Activated CD4-positive, CD25-positive, alpha-beta regulatory T cell treated with anti-CD3 and anti-CD28 coated beads, Interleukin-2, amount 50 U/mL, for 16 hours (primary cell): ENCODE data around the gene RBFOX1.

Experiments used
- DNase-seq: peaks from one replicate; pipeline ENCODE4 v3.0.0-alpha.2; 2020; ENCODE audit warnings: low read depth, low spot score

RBFOX1 gene

DNA sequence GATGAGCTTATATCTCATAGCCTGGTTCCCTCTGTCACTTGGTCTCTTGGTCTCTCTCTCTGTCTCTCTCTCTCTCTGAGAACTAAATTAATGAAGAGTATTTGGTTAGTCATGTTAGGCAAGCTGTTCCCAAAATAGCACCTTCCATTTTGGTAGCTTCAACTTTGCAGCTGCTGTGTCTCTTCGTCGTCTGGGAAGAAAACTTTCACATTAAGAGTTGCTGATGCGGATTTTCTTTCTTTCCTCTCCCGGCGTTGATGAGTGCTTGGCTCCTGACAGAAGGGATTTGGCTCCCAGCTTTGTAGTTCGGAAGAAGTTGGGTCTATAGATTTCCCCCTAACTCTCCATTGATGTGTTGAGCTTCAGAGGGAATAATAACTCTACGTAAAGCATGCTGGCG is at the start of gene RBFOX1:
Gene RBFOX1 (plus strand): TSS at position 235 of the 400 bp plus-strand sequence.
- no peak for DNase-seq

DNA sequence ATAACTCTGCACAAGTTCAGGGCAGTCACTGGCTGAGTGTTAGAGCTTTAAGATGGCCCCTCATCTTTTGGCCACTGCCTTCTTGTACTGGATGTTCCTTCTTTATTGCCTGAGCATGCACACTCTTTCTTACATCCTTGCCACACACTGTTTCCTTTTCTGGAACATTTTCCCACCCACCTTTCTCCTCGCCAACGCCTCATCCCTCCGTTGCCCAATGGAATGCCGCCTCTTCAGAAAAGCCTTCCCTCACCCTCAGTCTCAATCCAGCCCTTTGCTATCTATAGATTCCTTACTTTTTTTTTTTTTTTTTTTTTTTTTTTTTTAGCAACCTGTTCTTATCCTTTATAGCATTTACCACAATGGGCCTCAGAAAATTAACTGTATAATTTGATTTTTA is 47.9 kb upstream of the RBFOX1 start:
- DNase-seq: no peak

DNA sequence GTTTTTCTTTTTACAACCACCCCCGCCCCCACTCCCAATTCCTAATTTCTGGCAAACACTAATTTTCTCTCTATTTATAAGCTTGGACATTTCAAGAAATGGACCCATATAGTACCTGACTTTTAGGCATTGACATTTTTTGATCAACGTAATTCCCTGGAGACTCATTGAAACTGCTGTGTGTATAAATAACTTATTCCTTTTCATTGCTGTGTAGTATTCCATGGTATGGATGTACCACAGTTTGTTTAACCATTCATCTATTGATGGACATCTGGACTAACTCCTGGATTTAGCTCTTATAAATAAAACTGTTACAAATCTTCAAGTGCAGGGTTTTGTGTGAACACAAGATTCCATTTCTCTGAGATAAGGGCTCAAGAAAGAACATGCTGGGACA is 47.1 kb upstream of the RBFOX1 start:
- no peak for DNase-seq

DNA sequence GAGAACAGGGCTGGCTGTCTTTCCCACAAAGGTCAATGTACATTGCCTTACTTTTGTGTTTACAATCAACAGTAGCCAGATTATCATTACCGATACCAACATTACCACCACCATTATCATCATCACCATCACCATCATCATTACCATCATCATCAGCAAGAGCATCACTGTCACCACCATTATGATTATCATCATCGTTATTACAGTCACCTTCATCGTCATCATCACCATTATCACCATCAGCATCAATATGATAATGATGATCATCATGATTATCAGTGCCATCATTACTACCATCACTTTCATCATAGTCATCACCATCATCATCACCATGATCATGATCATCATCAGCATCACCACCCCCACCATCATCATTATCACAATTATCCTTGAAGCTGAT is 43.3 kb upstream of the RBFOX1 start:
- DNase-seq: no peak

DNA sequence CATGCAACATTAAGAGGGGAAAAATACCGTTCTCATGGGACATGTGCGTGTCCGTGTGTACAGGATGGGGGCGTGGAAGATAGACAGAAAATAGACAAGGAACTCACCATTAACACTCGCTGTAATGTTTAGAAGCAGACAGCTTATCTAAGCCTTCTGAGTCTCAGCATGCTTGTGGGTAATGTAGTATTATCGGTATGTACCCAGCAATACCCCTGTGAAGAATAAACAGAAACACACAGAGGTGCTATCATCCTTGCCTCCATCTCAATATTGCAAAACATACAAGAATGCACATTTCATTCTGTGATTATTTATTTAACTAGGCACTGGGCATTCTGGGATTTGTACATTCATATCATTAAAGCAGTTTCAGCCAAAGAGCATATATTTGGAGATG is 42.0 kb upstream of the RBFOX1 start:
- DNase-seq: no peak

DNA sequence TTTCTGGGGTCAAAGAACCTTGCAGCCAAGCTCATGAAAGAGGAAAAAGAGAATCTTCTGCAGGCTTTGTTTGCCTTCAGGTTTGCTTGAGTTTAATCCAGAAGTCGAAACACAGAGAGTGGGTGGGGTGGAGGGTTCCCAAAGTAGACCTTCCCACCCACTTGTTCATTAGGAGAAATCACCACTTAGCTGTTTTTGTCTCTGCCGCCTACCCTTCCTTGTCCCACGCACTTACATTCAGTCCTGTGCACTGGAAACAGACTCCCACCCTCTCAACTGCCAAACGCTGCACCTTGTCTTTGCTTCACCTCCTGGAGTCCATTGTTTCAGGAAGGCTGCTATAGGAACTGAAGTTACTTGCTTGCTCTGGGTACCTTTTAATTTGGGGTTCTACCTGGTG is 38.6 kb upstream of the RBFOX1 start:
- no peak for DNase-seq

DNA sequence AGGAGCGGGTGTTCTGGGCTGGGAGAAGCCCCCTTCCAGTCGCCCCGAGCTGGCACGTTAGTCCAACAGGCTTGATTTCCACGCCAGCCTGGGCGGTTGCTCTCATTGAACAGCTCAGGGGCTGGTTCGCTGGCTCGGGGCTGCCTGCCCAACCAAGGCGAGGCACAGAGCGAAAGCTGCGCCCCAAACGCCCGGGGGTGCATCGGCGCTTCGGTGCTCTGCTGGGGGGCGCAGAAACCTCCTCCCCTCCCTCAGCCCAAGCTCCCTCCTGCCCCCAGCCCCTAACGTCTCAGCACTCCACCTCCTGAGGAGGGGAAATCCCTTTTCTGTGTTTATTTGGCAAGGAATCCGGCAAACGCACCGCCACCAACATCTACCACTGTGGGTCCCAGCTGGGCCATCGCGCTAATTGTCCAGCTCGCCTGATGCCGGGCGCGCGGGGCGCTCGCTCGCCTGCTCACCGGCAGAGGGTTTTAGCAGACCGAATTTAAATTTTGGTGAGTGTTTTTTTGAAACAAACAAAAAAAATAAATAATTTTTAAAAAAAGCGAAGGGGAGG is 29.5 kb upstream of the RBFOX1 start:
- no peak for DNase-seq

DNA sequence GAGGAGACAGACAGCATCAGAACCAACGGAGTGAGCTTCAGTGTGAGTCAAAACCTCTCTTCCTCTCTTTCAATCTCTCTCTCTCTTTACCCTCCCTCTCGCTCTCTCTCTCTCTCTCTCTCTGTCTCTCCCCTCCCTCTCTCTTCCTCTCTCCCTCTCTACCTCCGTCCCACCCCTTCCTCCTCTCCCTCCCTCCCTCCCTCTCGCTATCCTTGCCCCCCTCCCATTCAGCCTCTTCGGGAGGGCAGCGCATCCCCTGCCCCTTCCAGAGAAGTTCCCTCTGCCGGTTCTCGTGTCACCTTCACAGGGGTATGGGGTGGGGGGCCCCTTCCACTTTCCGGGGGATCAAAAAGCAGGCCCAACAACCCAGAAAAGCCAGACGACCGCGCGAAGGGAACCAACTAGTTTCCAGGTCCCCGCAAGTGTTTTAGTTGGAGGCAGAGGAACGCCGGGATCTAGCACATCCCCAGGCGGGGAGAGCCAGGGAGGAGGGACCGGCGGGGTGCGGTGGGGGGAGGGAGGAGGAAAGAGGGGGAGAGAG is 28.9 kb upstream of the RBFOX1 start:
- DNase-seq: no peak

DNA sequence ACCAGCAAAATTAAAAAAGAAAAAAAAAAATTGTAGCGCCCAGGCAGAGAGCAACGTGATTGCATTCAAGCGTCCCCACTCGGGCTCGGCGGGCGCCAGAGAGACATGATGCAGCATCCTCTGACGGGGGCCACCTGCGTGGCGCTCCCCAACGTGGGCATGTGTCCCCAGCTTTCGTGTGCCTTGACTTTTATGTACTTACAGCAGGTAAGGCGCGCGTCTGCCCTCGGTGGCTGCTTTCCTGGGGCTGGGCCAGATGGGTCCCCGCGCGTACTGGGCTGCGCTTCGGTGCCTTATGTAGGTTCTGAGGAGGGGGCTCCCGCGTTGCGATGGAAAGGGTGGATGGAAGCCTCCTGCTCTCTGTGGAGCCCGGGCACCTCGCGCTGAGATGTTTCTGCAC is 28.4 kb upstream of the RBFOX1 start:
- no peak for DNase-seq

DNA sequence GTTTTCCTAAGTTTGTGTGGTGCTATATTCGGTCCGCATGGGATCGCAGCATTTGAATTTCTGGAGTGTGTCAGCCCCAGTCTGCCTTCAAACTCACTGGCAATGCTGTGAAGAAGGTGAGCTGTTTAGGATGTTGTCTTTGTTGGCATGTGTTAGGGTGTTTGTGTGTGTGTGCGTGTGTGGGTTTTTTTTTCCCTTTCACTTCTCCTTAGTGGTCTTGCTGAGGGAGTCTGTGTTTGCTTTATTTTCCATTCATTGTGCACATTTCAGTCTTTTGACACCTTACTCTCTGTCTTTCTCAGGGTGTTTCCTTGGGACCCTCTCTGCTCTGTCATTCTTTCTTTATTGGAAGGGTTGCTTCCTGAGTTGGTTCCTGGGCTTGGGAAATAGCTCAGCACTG is 27.7 kb upstream of the RBFOX1 start:
- DNase-seq: no peak

DNA sequence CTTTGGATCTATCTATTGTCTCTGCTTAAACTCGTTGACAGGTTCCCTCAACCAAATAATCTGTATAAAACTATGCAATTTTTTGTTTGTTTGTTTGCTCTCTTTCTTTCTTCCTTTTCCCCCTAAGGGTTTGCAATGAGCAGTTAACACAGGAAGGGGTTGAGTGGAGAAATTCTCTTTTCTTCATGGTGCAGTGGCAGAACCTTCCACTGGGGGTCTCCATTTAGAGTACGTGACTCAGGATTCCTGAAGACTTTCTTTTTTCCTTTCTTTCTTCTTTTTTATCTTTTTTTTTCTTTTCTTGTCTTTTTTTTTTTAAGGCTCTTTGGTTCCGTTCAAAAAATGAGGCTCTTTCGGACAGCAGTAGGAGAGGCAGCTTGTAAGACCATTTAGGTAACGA is 19.5 kb upstream of the RBFOX1 start:
- DNase-seq: no peak

DNA sequence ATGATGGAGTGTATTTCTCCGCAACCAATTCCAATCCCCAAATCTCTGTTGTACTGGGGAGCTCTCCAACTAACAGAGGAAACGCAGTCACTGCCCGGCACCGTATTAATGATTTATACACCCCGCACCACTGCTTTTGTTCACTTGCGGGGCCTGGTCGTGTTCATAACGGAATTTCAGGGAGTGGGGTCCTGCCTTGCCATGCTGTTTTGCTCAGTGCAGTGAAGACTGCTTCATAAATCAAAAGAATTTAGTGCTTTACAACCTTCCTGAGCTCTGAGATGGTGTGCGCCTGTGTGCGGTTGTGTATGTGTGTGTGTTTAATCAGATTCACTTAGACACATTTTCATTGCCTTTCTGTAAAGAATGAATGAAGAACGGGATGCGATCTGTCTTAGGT is 18.5 kb upstream of the RBFOX1 start:
- DNase-seq: no peak

DNA sequence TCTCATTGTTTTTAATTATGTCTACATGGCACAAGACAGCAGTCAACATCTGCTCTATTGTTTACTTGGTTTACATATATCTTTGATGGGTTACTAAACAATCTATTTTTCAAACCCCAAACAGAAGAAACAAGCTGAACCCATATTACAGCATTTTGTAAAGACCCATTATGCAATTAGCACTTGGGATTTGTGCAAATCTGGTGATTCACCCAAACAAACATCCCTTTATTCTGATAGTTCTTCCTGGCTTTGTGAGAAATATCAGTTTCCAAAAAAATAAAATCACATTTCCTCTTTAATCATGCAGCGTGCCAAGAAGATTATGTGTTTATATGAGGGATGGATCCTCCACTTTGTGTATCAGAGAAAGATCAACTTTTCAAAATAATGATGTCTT is 16.8 kb upstream of the RBFOX1 start:
- no peak for DNase-seq

DNA sequence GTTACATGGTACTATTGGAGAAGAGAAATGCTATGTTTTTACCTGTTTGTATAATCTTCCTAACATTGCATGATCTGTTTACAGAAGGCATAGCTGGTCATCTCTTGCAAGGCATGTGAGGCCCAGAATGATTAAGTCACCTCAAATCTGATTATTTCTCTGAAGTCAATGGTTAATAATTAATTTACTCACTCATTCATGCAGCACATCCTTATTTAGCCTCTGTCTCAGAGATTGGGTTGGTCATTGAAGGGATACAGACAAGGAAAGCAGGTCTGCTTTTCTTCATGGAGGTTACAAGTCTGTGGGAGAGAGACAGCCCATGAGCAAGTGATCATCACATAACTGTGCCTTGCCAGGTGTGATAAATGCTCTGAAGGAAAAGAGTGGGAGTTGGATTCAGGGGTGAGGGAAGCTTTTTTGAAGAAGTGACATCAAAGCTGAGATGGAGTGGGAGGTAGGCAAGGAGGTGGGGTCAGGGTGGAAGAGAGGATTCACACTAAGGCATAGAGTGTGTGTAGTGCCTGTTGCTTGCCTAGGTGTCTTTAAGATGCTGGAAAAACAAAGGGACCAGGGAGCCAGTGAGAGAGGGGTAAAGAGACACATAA is 16.3 kb upstream of the RBFOX1 start:
- DNase-seq: no peak

DNA sequence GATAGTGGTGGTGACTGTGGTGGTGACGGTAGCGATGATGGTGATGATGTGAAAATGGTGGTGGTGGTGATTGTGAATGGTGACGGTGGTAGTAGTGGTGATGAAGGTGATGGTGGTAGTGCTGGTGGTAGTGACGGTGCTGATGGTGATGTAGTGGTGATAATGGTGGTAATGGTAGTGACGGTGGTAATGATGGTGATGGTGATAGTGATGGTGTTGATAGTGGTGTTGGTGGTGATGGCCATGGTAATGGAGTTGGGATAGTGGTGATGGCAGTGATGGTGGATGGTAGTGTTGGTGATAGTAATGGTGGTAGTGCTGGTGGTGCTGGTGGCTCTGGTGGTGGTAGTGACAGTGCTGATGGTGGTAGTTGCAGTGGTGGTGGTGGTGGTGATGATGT is 14.7 kb upstream of the RBFOX1 start:
- DNase-seq: no peak

DNA sequence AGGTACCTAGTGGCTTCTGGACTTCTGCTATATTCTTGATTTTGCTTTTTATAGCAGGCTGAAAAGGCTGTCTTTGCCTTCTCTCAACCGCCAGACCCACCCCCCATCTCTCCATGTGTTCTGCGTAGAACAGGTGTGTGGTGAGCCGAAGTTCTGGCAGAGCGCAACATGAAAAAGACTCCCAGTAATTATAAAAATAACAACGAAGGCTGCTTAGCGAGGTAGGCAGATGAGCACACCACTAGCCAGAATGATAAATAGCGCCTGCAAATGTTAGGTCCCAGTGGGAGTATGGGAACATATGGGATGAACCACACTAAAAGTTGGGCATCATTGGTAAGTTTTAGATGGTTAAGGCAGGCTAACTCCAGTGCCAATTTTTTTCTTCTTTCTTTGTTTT is 14.0 kb upstream of the RBFOX1 start:
- no peak for DNase-seq

DNA sequence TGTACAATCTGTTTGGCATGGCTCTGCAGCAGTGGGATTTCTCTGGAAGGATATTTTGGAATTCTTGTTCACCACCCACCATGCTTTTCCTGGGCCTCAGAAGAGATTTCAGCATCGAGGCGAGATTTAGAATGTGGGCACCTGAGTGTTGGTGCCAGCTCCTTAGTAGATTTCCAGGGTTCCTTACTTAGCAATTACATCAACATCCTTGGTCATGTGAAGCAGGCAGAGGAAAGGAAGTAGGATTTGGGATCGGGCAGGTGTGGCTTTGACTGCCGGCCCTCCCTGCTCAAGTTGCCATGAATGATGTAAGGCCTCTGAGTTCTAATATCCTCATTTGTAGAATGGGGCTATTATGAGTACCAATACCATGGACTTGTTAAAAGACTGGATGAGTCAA is 13.1 kb upstream of the RBFOX1 start:
- no peak for DNase-seq

DNA sequence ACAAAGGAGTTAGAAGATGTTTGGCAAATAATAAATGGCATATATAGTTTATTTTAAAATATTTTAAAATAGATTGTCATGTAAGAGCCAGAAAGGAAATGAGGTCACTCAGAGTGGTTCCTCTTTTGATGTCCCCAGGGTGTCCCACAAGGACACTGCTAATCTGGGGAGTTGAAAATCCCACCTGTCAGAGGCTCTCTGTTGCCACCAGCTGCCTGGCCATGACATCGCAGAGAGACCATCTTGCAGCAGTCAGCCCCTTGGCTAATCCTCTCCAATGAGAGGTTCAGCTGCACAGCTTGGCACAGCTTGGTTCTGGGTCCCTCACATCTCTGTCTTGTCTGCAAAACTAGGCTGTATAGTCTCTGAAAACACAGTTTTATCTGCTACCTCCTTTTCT is 11.0 kb upstream of the RBFOX1 start:
- no peak for DNase-seq

DNA sequence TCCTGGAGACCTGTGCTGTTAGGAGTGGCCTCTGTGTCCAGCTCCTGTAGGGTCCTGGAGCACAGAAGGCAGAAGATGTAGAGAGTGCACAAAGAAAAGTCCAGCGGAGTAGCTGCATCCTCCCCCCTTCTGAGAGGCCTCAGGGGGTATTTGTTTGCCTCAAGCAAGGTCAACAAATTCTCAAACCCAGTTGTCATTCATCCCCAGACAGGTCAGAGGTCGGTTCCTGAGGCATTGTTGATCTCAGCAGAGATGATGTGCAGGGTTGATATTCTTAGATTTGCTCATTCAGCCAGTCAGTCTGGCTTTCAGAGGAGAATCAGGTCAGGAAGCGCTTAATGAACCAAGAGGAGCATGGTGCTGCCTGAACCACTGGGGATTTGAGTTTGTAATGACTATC is 8.3 kb upstream of the RBFOX1 start:
- DNase-seq: no peak

DNA sequence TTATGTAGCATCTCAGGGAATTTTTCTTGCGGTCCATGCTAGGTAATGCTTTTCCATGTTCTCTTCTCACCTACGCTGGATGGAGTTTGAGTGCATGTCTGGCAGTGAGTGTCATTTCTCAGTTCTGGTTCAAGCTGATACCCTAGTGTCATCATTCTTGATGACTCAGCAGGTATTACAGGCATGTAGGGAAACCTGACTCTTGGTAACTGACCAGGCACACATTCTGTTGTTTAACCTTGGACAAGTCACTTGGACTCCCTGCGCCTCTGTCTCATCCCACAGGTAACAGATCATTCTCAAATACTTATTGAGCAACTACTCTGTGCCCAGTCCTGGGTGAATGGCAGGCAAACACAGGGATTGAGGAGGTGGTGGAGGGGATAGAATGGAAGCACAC is 6.8 kb upstream of the RBFOX1 start:
- DNase-seq: no peak

DNA sequence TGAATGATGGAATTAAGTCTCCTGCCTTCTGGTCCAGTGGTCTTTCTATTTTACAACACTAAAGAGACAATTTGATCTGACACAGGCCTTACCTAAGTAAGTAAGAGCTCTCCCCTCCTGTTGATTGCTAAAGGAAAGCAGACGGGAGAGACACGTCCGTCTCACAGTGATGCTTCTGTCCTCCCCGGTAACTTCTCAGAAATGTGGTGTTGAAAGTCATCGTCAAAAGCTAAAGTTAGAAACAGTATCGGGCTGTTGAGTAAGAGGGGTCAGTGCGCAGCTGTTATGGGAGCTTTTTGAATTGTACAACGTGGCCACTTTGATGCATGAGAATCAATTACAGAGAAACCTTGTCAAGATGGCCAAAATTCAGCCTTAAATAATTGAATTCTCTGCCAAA is 1.9 kb upstream of the RBFOX1 start:
- DNase-seq: no peak

DNA sequence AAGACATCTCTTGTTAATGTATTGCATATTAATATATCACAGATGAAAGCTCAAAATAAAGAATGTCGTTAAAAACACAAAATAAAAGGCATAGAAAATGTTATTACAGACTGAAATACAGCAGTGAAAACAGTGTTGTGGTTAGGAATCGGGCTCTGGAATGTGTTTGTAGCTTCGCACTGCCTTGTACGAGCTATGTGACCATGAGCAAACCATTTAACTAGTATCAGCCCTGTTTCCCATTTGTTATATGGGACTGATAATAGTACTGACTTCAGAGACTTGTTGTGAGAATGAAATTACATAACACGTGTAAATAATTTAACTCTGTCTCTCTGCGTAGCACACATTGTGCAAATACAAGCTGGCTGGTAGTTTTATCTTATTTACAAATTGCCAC is 648 bp upstream of the RBFOX1 start:
- no peak for DNase-seq

DNA sequence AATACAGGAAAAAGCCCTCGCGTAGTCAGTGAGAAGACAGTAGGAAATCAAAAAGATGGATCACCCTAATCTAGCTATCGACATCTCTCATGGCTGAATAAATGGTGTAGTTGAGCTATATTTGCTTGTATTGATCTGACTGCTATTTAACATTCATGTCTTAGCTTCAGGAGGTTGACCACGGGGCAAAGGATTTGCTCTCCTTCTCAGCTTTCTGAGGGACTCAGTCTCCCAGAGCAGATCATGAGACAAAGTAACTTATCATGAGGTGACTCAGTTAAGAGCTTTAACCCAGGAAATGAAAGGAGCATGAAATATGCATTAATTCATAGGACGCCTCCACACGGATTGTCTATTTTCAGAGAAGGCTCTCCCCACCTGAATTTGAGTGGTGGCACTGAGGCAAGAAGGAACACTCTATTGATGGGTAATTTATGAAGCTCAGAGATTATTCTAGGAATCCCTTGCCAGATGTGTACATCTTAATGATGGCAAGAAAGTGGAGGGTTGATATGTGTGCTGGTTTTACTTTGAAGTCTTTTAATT is 608 bp downstream of the RBFOX1 start:
- no peak for DNase-seq
